Vagina (tissue), 2 donors: ENCODE measurements around the gene SLC4A7. TPM values are rescaled to one million over a fixed set of nuclear protein-coding genes. Genes with fewer than 3 reads are reported as not detected.
"Not testable (repeated sequence)": the region's sequence is repeated elsewhere in the genome, so short reads cannot be mapped to it uniquely, and the experiment has no call there.

Experiments
- DNase-seq, 2 donors: peaks; one replicate each; pipeline ENCODE4 v3.0.0-alpha.2; 2017; ENCODE audit errors: extremely low spot score in 2 of 2
- H3K27ac ChIP-seq: fragments of 200-600 bp; sonication (generic); one replicate; pipeline ENCODE4 v1.5.1; 2019
- H3K27me3 ChIP-seq: fragments of 200-600 bp; sonication (generic); one replicate; pipeline ENCODE4 v1.5.1; 2019
- H3K36me3 ChIP-seq, 2 donors: fragments of 200-600 bp; sonication (generic); one replicate each; pipeline ENCODE4 v1.5.1; 2017 to 2019
- H3K4me1 ChIP-seq: fragments of 200-600 bp; sonication (generic); one replicate; pipeline ENCODE4 v1.5.1; 2019
- H3K4me3 ChIP-seq, 2 donors: fragments of 200-600 bp; sonication (generic); 1 replicate in 1 of 2; 2 replicates in 1 of 2; pipeline ENCODE4 v1.5.1; 2016 to 2019
- H3K9me3 ChIP-seq: fragments of 200-600 bp; sonication (generic); one replicate; pipeline ENCODE4 v1.5.1; 2019
- CTCF ChIP-seq, 3 experiments: fragments of 450-650 bp in 2 of 3; fragments of 200-600 bp in 1 of 3; sonication (generic) in 1 of 3; IDR thresholded peaks; one replicate each; pipeline ENCODE4 v1.5.1; 2017 to 2019; ENCODE audit warnings: antibody characterized with exemption in 3 of 3, mild to moderate bottlenecking in 2 of 3, moderate library complexity in 2 of 3
- POLR2A ChIP-seq, 2 donors: fragments of 450-650 bp; IDR thresholded peaks; one replicate each; pipeline ENCODE4 v1.6.1; 2017; ENCODE audit warnings: antibody characterized with exemption in 2 of 2, mild to moderate bottlenecking in 2 of 2, moderate library complexity in 2 of 2
- POLR2AphosphoS5 ChIP-seq, 2 donors: sonication (generic); formaldehyde crosslinking; IDR thresholded peaks; one replicate each; pipeline ENCODE4 v1.9.0; 2017; ENCODE audit warnings: antibody characterized with exemption in 2 of 2, mild to moderate bottlenecking in 2 of 2, low read depth in 1 of 2; ENCODE audit not compliant: insufficient read depth in 1 of 2
- intact Hi-C: fragments of 100-400 bp; cut with DNase I; formaldehyde crosslinking; loops from one replicate; pipeline ENCODE4 v1.15.1; 2023
- total RNA-seq: library from RNA; depleted of rRNA; stranded (reverse); fragments of >200 nt; gene quantifications from one replicate; pipeline ENCODE4 v1.2.3, GENCODE V29; 2016

SLC4A7 gene
- total RNA-seq, 1 donor from 2014 or later: 61.1 TPM

- no peak for DNase-seq
- Histone ChIP-seq H3K9me3 (no peaks in the 10 kb centered on the region), H3K36me3 (peaks cover 0 to 18% of the 10 kb centered on the region in 2 donors), H3K27ac (no peak overlapping the region), H3K4me3 (no peak overlapping the region), H3K4me1 (no peaks in the 10 kb centered on the region), H3K27me3 (no peaks in the 10 kb centered on the region)
- TF ChIP-seq CTCF (IDR thresholded peaks at IDR 0.05) (no peak), POLR2A (IDR thresholded peaks at IDR 0.05) (no peak), POLR2AphosphoS5 (IDR thresholded peaks at IDR 0.05; ENCODE audit: insufficient read depth in 1 of 2, low read depth in 1 of 2) (no peak)
- intact Hi-C loops: no loop called here
Observed at GRCh38 chr3:27426926-27427325, 57.3 kb downstream of the SLC4A7 start.

- DNase-seq: no peak
- Histone ChIP-seq H3K36me3 (peaks cover 0 to 21% of the 10 kb centered on the region in 2 donors), H3K9me3 (no peaks in the 10 kb centered on the region), H3K4me1 (no peaks in the 10 kb centered on the region), H3K4me3 (no peak overlapping the region), H3K27ac (no peak overlapping the region), H3K27me3 (no peaks in the 10 kb centered on the region)
- intact Hi-C loops: no loop called here
- TF ChIP-seq POLR2A (IDR thresholded peaks at IDR 0.05) (no peak), CTCF (IDR thresholded peaks at IDR 0.05) (no peak), POLR2AphosphoS5 (IDR thresholded peaks at IDR 0.05; ENCODE audit: insufficient read depth in 1 of 2, low read depth in 1 of 2) (no peak)
Observed at GRCh38 chr3:27425896-27426565, 58.2 kb downstream of the SLC4A7 start.

- H3K36me3 ChIP-seq: peaks cover 0 to 31% of the 10 kb centered on the region in 2 donors
- H3K27me3 ChIP-seq, H3K27ac ChIP-seq, H3K4me3 ChIP-seq, H3K4me1 ChIP-seq, H3K9me3 ChIP-seq, DNase-seq, intact Hi-C loops: not testable (repeated sequence)
Observed at GRCh38 chr3:27424812-27425521, 59.2 kb downstream of the SLC4A7 start.

- DNase-seq: no peak
Observed at GRCh38 chr3:27423463-27423862, 60.7 kb downstream of the SLC4A7 start.

GRCh38 chr3:27422617-27423016 lies 61.6 kb downstream of the SLC4A7 start:
- DNase-seq: no peak
- Histone ChIP-seq H3K4me1 (no peaks in the 10 kb centered on the region), H3K36me3 (peaks cover 0 to 47% of the 10 kb centered on the region in 2 donors), H3K27ac (no peak overlapping the region), H3K9me3 (no peaks in the 10 kb centered on the region), H3K27me3 (no peaks in the 10 kb centered on the region), H3K4me3 (no peak overlapping the region)
- intact Hi-C loops: no loop called here
- TF ChIP-seq POLR2AphosphoS5 (IDR thresholded peaks at IDR 0.05; ENCODE audit: insufficient read depth in 1 of 2, low read depth in 1 of 2): no peak
- no peak for TF ChIP-seq POLR2A (IDR thresholded peaks at IDR 0.05)
- no peak for TF ChIP-seq CTCF (IDR thresholded peaks at IDR 0.05)

More at GRCh38 chr3:27423463-27423862, 60.7 kb downstream of the SLC4A7 start:
- no peak overlapping the region for H3K4me3 ChIP-seq
- peaks cover 0 to 39% of the 10 kb centered on the region in 2 donors for H3K36me3 ChIP-seq
- no peaks in the 10 kb centered on the region for H3K9me3 ChIP-seq
- H3K27ac ChIP-seq: no peak overlapping the region
- intact Hi-C loops: no loop called here
- TF ChIP-seq POLR2A (IDR thresholded peaks at IDR 0.05): no peak
- no peak for TF ChIP-seq CTCF (IDR thresholded peaks at IDR 0.05)
- no peak for TF ChIP-seq POLR2AphosphoS5 (IDR thresholded peaks at IDR 0.05; ENCODE audit: insufficient read depth in 1 of 2, low read depth in 1 of 2)
- no peaks in the 10 kb centered on the region for H3K27me3 ChIP-seq
- H3K4me1 ChIP-seq: no peaks in the 10 kb centered on the region
